Body of pancreas (tissue), 4 donors: Measurements from ENCODE around the gene HIF1A.
"Not testable (repeated sequence)": the region's sequence is repeated elsewhere in the genome, so short reads cannot be mapped to it uniquely, and the experiment has no call there.

Experiments
- POLR2A ChIP-seq, 3 donors: fragments of 450-650 bp; IDR thresholded peaks; one replicate each; pipeline ENCODE4 v1.6.1; 2016; ENCODE audit warnings: antibody characterized with exemption in 3 of 3, mild to moderate bottlenecking in 2 of 3
- TF ChIP-seq, protein P1 (sequence below), 7 experiments: fragments of 450-650 bp in 4 of 7; fragments of 200-600 bp in 3 of 7; sonication (generic) in 3 of 7; IDR thresholded peaks; one replicate each; pipeline ENCODE4 v1.5.1; 2016 to 2019; ENCODE audit warnings: antibody characterized with exemption in 7 of 7

DNA sequence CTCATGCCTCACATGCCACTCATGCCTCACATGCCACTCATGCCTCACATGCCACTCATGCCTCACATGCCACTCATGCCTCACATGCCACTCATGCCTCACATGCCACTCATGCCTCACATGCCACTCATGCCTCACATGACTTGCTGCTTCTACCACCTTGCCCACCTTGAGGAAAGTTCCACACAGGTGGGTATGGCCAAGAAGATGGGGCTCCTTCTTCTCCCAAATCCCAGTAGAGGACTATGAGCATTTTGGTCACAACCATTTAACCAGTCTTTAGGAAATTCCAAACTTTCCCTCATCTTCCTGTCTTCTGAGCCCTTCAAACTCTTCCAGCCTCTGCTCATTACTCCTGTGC, 60.0 kb downstream of the HIF1A start:
- TF ChIP-seq, protein P1, sequence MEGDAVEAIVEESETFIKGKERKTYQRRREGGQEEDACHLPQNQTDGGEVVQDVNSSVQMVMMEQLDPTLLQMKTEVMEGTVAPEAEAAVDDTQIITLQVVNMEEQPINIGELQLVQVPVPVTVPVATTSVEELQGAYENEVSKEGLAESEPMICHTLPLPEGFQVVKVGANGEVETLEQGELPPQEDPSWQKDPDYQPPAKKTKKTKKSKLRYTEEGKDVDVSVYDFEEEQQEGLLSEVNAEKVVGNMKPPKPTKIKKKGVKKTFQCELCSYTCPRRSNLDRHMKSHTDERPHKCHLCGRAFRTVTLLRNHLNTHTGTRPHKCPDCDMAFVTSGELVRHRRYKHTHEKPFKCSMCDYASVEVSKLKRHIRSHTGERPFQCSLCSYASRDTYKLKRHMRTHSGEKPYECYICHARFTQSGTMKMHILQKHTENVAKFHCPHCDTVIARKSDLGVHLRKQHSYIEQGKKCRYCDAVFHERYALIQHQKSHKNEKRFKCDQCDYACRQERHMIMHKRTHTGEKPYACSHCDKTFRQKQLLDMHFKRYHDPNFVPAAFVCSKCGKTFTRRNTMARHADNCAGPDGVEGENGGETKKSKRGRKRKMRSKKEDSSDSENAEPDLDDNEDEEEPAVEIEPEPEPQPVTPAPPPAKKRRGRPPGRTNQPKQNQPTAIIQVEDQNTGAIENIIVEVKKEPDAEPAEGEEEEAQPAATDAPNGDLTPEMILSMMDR (IDR thresholded peaks at IDR 0.05) = not testable (repeated sequence)
- TF ChIP-seq POLR2A (IDR thresholded peaks at IDR 0.05) = not testable (repeated sequence)
